Neuronal stem cell (in vitro differentiated cells): ENCODE data around the gene HOXC12.

Experiments
- DNase-seq: peaks from one replicate; pipeline ENCODE4 v3.0.0-alpha.2; 2013; ENCODE audit warnings: low spot score
- H2AFZ ChIP-seq: one replicate; pipeline ENCODE4 v1.6.1; 2013; ENCODE audit warnings: mild to moderate bottlenecking, low read length, inconsistent platforms
- H2AK5ac ChIP-seq: 2 replicates; pipeline ENCODE4 v1.6.1; 2013; ENCODE audit warnings: low read depth, mild to moderate bottlenecking, inconsistent platforms, low read length, moderate library complexity, mixed read lengths
- H2BK120ac ChIP-seq: 2 replicates; pipeline ENCODE4 v1.6.1; 2013; ENCODE audit warnings: low read depth, mild to moderate bottlenecking, inconsistent platforms, low read length, moderate library complexity, mixed read lengths
- H2BK12ac ChIP-seq: one replicate; pipeline ENCODE4 v1.6.1; 2013; ENCODE audit warnings: low read length, inconsistent platforms
- H2BK15ac ChIP-seq: 2 replicates; pipeline ENCODE4 v1.6.1; 2013; ENCODE audit warnings: mild to moderate bottlenecking, low read length, inconsistent platforms, mixed read lengths
- H2BK5ac ChIP-seq: one replicate; pipeline ENCODE4 v1.6.1; 2013; ENCODE audit warnings: inconsistent platforms, mild to moderate bottlenecking, low read length, moderate library complexity
- H3K14ac ChIP-seq: one replicate; pipeline ENCODE4 v1.6.1; 2013; ENCODE audit warnings: low read length, inconsistent platforms
- H3K18ac ChIP-seq: 2 replicates; pipeline ENCODE4 v1.6.1; 2013; ENCODE audit warnings: low read length, inconsistent platforms
- H3K23ac ChIP-seq: 2 replicates; pipeline ENCODE4 v1.6.1; 2013; ENCODE audit warnings: low read depth, mild to moderate bottlenecking, mixed read lengths, low read length, inconsistent platforms; ENCODE audit not compliant: poor library complexity
- H3K27ac ChIP-seq: replicated peaks from 3 replicates; pipeline ENCODE4 v1.5.1; 2013; ENCODE audit warnings: low read length, inconsistent platforms
- H3K27me3 ChIP-seq, 3 experiments: 2 replicates each; pipeline ENCODE4 v1.6.1; 2013; ENCODE audit warnings: low read length in 3 of 3, mild to moderate bottlenecking in 2 of 3, inconsistent platforms in 1 of 3, low read depth in 1 of 3, mixed read lengths in 1 of 3, moderate library complexity in 1 of 3; ENCODE audit not compliant: control insufficient read depth in 3 of 3, insufficient read depth in 3 of 3
- H3K36me3 ChIP-seq, 2 donors: replicated peaks in 1 of 2; 2 replicates each; pipeline ENCODE4 v1.6.1; 2013; ENCODE audit warnings: low read length in 2 of 2; ENCODE audit not compliant: control insufficient read depth in 2 of 2, insufficient read depth in 2 of 2
- H3K4ac ChIP-seq: 2 replicates; pipeline ENCODE4 v1.6.1; 2013; ENCODE audit warnings: inconsistent platforms, mild to moderate bottlenecking, low read length, moderate library complexity
- H3K4me1 ChIP-seq, 2 donors: 1 replicate in 1 of 2; 2 replicates in 1 of 2; pipeline ENCODE4 v1.6.1; 2013; ENCODE audit warnings: low read length in 2 of 2, low read depth in 1 of 2; ENCODE audit not compliant: control insufficient read depth in 2 of 2, insufficient read depth in 1 of 2
- H3K4me2 ChIP-seq: one replicate; pipeline ENCODE4 v1.6.1; 2013; ENCODE audit warnings: mild to moderate bottlenecking, low read length, inconsistent platforms; ENCODE audit not compliant: insufficient read depth, poor library complexity, severe bottlenecking
- H3K4me3 ChIP-seq, 2 donors: 2 replicates each; pipeline ENCODE4 v1.5.1; 2013; ENCODE audit warnings: low read length in 2 of 2, mild to moderate bottlenecking in 2 of 2, inconsistent platforms in 1 of 2, moderate library complexity in 1 of 2
- H3K79me1 ChIP-seq: one replicate; pipeline ENCODE4 v1.6.1; 2013; ENCODE audit warnings: low read depth, mild to moderate bottlenecking, inconsistent platforms, low read length, moderate library complexity
- H3K9ac ChIP-seq: one replicate; pipeline ENCODE4 v1.6.1; 2013; ENCODE audit warnings: mild to moderate bottlenecking, low read depth, low read length, inconsistent platforms; ENCODE audit not compliant: poor library complexity
- H3K9me3 ChIP-seq, 2 donors: replicated peaks in 1 of 2; 2 replicates each; pipeline versions ENCODE3 to v1.6.1; 2013; ENCODE audit warnings: low read length in 2 of 2, mild to moderate bottlenecking in 2 of 2, inconsistent platforms in 1 of 2, low read depth in 1 of 2, mixed read lengths in 1 of 2, moderate library complexity in 1 of 2; ENCODE audit not compliant: control insufficient read depth in 2 of 2, insufficient read depth in 1 of 2
- H4K8ac ChIP-seq: one replicate; pipeline ENCODE4 v1.6.1; 2013; ENCODE audit warnings: low read depth, mild to moderate bottlenecking, inconsistent platforms, low read length, moderate library complexity
- H4K91ac ChIP-seq: one replicate; pipeline ENCODE4 v1.6.1; 2013; ENCODE audit warnings: low read length, low read depth, mild to moderate bottlenecking, inconsistent platforms; ENCODE audit not compliant: poor library complexity
- WGBS, 2 donors: extraction: QIAGEN DNeasy Blood & Tissue Kit; methylation state at CpG; one replicate each; pipeline ENCODE4 v1.1.7; 2013; ENCODE audit warnings: missing lambda C conversion rate in 2 of 2, mixed read lengths in 1 of 2; ENCODE audit not compliant: insufficient read length in 2 of 2, insufficient replicate concordance in 1 of 2; ENCODE audit errors: extremely low coverage in 2 of 2; 5-methylcytosine and 5-hydroxymethylcytosine counted together

Gene HOXC12

GRCh38 chr12:53986686-53987483, 32.2 kb downstream of the HOXC12 start:
- Histone ChIP-seq H2BK120ac (no peak overlapping the region), H3K36me3 (no peaks in the 10 kb centered on the region), H3K4me3 (no peak overlapping the region), H2AK5ac (no peak overlapping the region), H2AFZ (no peak overlapping the region), H4K91ac (no peak overlapping the region), H3K9me3 (peaks cover 0 to 14% of the 10 kb centered on the region in 2 donors), H3K27ac (no peak overlapping the region), H3K79me1 (no peaks in the 10 kb centered on the region), H3K23ac (no peak overlapping the region), H3K14ac (no peak overlapping the region), H3K4me2 (no peak overlapping the region), H3K4me1 (peaks cover 0 to 3% of the 10 kb centered on the region in 2 donors), H3K18ac (no peak overlapping the region), H2BK15ac (no peak overlapping the region), H3K27me3 (peaks cover 66 to 100% (median 99%) of the 10 kb centered on the region in 3 experiments), H3K4ac (no peak overlapping the region), H4K8ac (no peak overlapping the region), H2BK12ac (no peak overlapping the region), H2BK5ac (no peak overlapping the region), H3K9ac (no peak overlapping the region)
- no CpG with 5 or more reads among the region's 21 CpGs for WGBS, 2 donors
- no peak for DNase-seq

DNA sequence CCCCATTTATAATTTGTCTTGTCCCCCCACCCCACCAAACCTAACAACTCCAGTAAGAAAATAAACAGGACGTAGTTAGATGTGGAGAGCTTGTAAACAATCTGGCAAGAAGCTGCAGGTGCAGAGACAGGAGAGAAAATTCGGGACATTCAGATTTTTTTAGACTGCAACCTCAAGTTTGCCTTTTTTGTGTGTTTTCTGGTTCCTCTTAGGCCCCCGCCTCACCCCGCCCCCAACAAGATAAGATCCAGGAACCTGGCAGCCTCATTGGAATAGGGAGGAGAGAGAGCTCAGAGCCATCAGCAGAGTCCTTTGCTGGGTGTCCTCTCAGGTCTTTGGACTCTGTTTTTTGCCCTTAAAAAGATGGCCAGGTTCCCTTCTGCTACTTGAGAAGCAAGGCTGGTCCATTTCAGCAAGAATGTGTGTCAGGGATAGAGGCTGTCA, 33.1 kb downstream of the HOXC12 start:
- no peak overlapping the region for H3K4me3 ChIP-seq
- H3K27me3 ChIP-seq, result peaks cover 66 to 100% (median 99%) of the 10 kb centered on the region in 3 experiments
- no peak overlapping the region for H4K91ac ChIP-seq

DNA sequence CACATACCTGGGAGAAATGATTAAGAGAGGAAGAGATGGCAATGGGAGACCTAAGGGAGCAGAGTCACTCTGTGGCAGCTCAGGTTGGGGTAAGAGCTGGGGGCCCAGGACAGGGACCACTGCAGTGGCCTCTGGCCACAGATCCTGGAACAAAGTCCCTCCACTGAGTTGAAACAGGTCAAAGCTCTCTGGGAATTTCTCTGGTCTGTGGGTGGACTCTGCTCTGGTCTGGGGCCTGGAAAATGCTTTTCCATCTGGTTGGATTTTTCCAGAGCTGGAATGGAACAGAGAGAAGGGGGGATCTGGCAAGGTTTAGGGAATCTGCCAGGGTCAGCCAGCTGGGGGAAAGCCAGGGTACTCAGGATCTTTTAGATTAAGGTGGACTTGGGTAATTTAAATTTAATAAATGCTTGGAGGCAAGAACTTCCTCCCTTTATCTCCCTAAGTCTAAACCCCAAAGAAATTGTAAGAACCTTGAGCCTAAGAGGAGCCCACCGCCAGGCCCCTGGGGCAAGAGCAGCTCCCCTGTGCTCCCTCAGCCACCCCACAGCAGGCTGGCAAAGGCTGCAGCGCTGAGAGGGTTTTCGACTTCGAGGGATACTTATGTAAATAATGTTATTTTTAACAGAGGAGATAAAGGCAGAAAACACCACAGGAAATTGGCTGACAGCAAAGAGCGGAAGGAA, 34.0 kb downstream of the HOXC12 start:
- H3K27me3 ChIP-seq, result peaks cover 65 to 100% (median 99%) of the 10 kb centered on the region in 3 experiments
- H3K36me3 ChIP-seq, result no peaks in the 10 kb centered on the region
- H3K27ac ChIP-seq, result no peak overlapping the region

More for the DNA sequence above, 33.1 kb downstream of the HOXC12 start:
- Histone ChIP-seq H2BK5ac (no peak overlapping the region), H2BK15ac (no peak overlapping the region), H2BK12ac (no peak overlapping the region), H4K8ac (no peak overlapping the region), H3K4me1 (peaks cover 0 to 3% of the 10 kb centered on the region in 2 donors), H3K14ac (no peak overlapping the region), H3K9ac (no peak overlapping the region), H2BK120ac (no peak overlapping the region), H3K23ac (no peak overlapping the region), H3K18ac (no peak overlapping the region), H2AK5ac (no peak overlapping the region), H3K9me3 (peaks cover 0 to 19% of the 10 kb centered on the region in 2 donors), H3K36me3 (no peaks in the 10 kb centered on the region), H3K4ac (no peak overlapping the region), H3K27ac (no peak overlapping the region), H3K79me1 (no peaks in the 10 kb centered on the region), H2AFZ (no peak overlapping the region), H3K4me2 (no peak overlapping the region)
- no CpG with 5 or more reads among the region's 4 CpGs for WGBS, 2 donors
- DNase-seq, result no peak

More for the DNA sequence above, 34.0 kb downstream of the HOXC12 start:
- no peak overlapping the region for H4K8ac ChIP-seq
- H3K4me1 ChIP-seq, result peaks cover 0 to 3% of the 10 kb centered on the region in 2 donors
- no peak overlapping the region for H3K23ac ChIP-seq
- WGBS, 2 donors, result no CpG with 5 or more reads among the region's 5 CpGs
- DNase-seq, result no peak
- H3K9ac ChIP-seq, result no peak overlapping the region
- H3K79me1 ChIP-seq, result no peaks in the 10 kb centered on the region
- H3K18ac ChIP-seq, result no peak overlapping the region
- no peak overlapping the region for H2AK5ac ChIP-seq
- peaks cover 0 to 14% of the 10 kb centered on the region in 2 donors for H3K9me3 ChIP-seq
- no peak overlapping the region for H3K4ac ChIP-seq
- no peak overlapping the region for H3K4me3 ChIP-seq
- H4K91ac ChIP-seq, result no peak overlapping the region
- H2BK15ac ChIP-seq, result no peak overlapping the region
- H2BK12ac ChIP-seq, result no peak overlapping the region
- no peak overlapping the region for H2BK120ac ChIP-seq
- no peak overlapping the region for H2AFZ ChIP-seq
- H2BK5ac ChIP-seq, result no peak overlapping the region
- no peak overlapping the region for H3K14ac ChIP-seq
- H3K4me2 ChIP-seq, result no peak overlapping the region
